OCI-LY1 (cell line): ENCODE results near the gene DPYSL3.

ENCODE experiments used
- EZH2 ChIP-seq: fragments of 200-600 bp; sonication (generic), shearing (Covaris generic); IDR thresholded peaks from 2 replicates; pipeline ENCODE4 v1.8.0; 2017; ENCODE audit warnings: borderline replicate concordance, mixed run types, mild to moderate bottlenecking, antibody characterized with exemption, low read length, moderate library complexity, mixed read lengths
- TF ChIP-seq, protein P1 (sequence below): fragments of 200-600 bp; sonication (generic), shearing (Covaris generic); IDR thresholded peaks from 2 replicates; pipeline ENCODE4 v1.5.1; 2017; ENCODE audit warnings: mild to moderate bottlenecking, antibody characterized with exemption, low read length, moderate library complexity, mixed read lengths

DNA sequence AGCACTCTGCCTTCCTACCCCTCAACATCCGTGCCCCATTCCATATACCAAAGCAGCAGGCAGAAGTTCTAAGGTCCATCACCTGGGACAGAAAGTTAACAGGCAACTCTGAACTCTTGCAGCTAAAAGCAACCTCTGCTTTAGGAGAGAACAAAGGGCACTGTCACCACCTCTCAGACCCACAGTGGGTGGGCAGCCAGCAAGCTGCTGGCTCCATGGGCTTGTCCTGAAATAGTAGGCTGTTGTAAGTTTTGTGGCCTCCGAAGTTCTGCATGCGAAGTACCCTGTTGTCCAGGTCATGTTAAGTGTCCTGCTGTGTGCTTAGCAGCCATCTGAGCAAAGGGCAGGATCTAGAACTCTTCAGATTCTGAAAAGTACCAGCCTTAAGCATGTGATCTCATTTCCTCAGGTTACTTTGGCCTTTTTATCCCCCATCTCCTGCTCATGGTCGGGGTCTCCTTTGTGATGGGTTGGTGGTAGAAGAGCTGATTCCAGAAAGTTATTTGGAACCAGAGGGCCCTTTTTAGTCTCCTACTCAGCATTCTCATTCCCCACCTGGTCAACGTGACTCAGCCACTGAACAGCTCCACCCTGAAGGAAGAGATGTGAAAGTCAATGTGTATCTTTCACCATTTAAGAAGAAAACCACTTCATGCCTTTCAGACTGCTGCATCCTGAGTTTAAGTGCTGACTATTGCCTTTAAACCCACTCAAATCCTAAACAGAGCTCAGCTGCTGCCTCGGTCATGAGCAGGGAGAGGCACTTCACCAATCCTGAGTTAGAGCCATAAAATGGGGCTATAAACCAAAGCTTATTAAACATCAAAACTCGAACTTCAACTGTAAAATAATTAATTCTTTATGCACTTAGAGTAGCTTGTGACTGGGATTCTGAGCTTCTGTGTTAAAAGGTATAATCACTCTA is 121.4 kb downstream of the DPYSL3 start:
- TF ChIP-seq, protein P1, sequence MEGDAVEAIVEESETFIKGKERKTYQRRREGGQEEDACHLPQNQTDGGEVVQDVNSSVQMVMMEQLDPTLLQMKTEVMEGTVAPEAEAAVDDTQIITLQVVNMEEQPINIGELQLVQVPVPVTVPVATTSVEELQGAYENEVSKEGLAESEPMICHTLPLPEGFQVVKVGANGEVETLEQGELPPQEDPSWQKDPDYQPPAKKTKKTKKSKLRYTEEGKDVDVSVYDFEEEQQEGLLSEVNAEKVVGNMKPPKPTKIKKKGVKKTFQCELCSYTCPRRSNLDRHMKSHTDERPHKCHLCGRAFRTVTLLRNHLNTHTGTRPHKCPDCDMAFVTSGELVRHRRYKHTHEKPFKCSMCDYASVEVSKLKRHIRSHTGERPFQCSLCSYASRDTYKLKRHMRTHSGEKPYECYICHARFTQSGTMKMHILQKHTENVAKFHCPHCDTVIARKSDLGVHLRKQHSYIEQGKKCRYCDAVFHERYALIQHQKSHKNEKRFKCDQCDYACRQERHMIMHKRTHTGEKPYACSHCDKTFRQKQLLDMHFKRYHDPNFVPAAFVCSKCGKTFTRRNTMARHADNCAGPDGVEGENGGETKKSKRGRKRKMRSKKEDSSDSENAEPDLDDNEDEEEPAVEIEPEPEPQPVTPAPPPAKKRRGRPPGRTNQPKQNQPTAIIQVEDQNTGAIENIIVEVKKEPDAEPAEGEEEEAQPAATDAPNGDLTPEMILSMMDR: no peak
- TF ChIP-seq EZH2: no peak
